Activated T-helper 1 cell treated with anti-CD3 and anti-CD28 coated beads, Interleukin-12 subunit alpha, Interleukin-12 subunit beta, Interleukin-2, Interleukin-4 antibody, amounts not matched to agents 30 ng/mL and 10 ng/mL and 1 ng/mL, durations not matched to agents 14 hours and 24 hours and 36 hours (primary cell): Measurements from ENCODE around the gene C2orf49. TPM values are rescaled to one million over a fixed set of nuclear protein-coding genes. Genes with fewer than 3 reads are reported as not detected.

ENCODE experiments used
- DNase-seq: peaks from one replicate; pipeline ENCODE4 v3.0.0; 2021; ENCODE audit warnings: low spot score
- H3K27ac Mint-ChIP-seq: one replicate; pipeline ENCODE4 v1.8.0; 2021; ENCODE audit warnings: mild to moderate bottlenecking, mixed read lengths
- H3K27me3 Mint-ChIP-seq: one replicate; pipeline ENCODE4 v1.8.0; 2022; ENCODE audit warnings: mild to moderate bottlenecking, moderate library complexity, mixed read lengths; ENCODE audit not compliant: insufficient read depth
- H3K36me3 Mint-ChIP-seq: one replicate; pipeline ENCODE4 v1.8.0; 2021; ENCODE audit warnings: low read depth, mixed read lengths
- H3K4me1 Mint-ChIP-seq: one replicate; pipeline ENCODE4 v1.8.0; 2021; ENCODE audit warnings: low read depth, mixed read lengths
- H3K4me3 Mint-ChIP-seq: one replicate; pipeline ENCODE4 v1.8.0; 2021; ENCODE audit warnings: mild to moderate bottlenecking, moderate library complexity, mixed read lengths
- H3K9me3 Mint-ChIP-seq: one replicate; pipeline ENCODE4 v1.8.0; 2021; ENCODE audit warnings: mixed read lengths
- intact Hi-C: fragments of 100-400 bp; cut with micrococcal nuclease; formaldehyde crosslinking; loops from one replicate; pipeline ENCODE4 v1.15.1; 2024
- total RNA-seq: library from RNA; stranded (reverse); gene quantifications from 2 replicates; pipeline ENCODE4 v1.2.3, GENCODE V29; 2022

The C2orf49 gene
- total RNA-seq, 1 donor from 2014 or later, result 18.5 TPM

GRCh38 chr2:105307146-105307545 is 30.2 kb upstream of the C2orf49 start:
- Mint-ChIP-seq H3K27me3 (no peaks in the 10 kb centered on the region), H3K4me3 (no peak overlapping the region), H3K36me3 (peaks cover 13% of the 10 kb centered on the region), H3K4me1 (peaks cover 7% of the 10 kb centered on the region), H3K9me3 (no peaks in the 10 kb centered on the region), H3K27ac (no peak overlapping the region)
- DNase-seq, result no peak
- intact Hi-C loops, result no loop called here

DNA sequence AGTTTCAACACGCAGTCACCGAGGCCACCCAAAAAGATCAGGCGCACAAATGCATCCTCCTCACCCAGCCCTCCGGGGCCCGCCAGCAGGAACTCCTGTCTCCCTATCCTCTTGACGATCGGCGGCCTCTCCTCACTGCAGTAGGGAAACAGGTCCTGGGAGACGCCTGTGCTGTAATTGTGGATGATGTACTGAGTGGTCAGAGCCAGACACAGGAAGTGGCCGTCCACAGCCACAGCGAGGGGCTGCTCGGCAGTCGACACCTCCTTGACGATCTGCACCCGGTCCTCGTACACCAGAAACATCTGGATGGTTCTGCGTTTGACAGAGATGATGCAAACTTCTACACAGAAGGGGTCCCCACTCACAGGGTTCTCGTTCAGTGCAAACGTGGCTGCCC is 29.8 kb upstream of the C2orf49 start:
- intact Hi-C loops, result no loop called here
- Mint-ChIP-seq H3K4me1 (peaks cover 6% of the 10 kb centered on the region), H3K9me3 (no peaks in the 10 kb centered on the region), H3K27ac (no peak overlapping the region), H3K27me3 (no peaks in the 10 kb centered on the region), H3K4me3 (no peak overlapping the region), H3K36me3 (peaks cover 13% of the 10 kb centered on the region)
- DNase-seq, result no peak

DNA sequence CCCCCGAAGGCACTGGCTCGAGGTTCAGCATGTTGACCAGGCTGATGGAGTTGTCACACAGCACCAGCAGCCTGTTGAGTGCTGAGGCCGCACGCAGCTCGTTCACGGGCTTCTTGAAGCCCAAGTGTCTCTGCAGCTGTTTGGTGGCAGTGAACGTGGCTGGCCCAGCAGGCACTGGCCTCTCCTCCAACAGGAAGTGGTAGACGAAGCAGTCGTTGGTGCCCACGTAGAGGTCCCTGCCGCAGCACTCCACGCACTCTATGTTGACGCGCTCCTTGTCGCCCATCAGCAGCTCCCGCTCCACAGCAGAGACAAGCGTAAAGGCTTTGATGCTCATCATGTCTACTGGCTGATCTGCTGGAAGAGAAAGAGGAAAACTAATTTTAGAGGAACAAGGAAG is 29.4 kb upstream of the C2orf49 start:
- H3K27me3 Mint-ChIP-seq, result no peaks in the 10 kb centered on the region
- no peak overlapping the region for H3K27ac Mint-ChIP-seq
- H3K36me3 Mint-ChIP-seq, result peaks cover 13% of the 10 kb centered on the region
- DNase-seq, result no peak
- H3K4me1 Mint-ChIP-seq, result peaks cover 2% of the 10 kb centered on the region
- intact Hi-C loops, result no loop called here
- H3K4me3 Mint-ChIP-seq, result no peak overlapping the region
- no peaks in the 10 kb centered on the region for H3K9me3 Mint-ChIP-seq

- Mint-ChIP-seq H3K27me3 (no peaks in the 10 kb centered on the region), H3K27ac (no peak overlapping the region), H3K4me1 (no peaks in the 10 kb centered on the region), H3K36me3 (peaks cover 13% of the 10 kb centered on the region), H3K9me3 (no peaks in the 10 kb centered on the region), H3K4me3 (no peak overlapping the region)
- intact Hi-C loops, result no loop called here
- DNase-seq, result no peak
Measured at GRCh38 chr2:105308382-105309146, 28.8 kb upstream of the C2orf49 start.

GRCh38 chr2:105309147-105309545 is 28.2 kb upstream of the C2orf49 start:
- H3K4me3 Mint-ChIP-seq, result no peak overlapping the region
- no peaks in the 10 kb centered on the region for H3K27me3 Mint-ChIP-seq
- no peaks in the 10 kb centered on the region for H3K9me3 Mint-ChIP-seq
- no peak for DNase-seq
- intact Hi-C loops, result no loop called here
- H3K36me3 Mint-ChIP-seq, result peaks cover 13% of the 10 kb centered on the region
- no peak overlapping the region for H3K27ac Mint-ChIP-seq
- H3K4me1 Mint-ChIP-seq, result no peaks in the 10 kb centered on the region

- no peaks in the 10 kb centered on the region for H3K9me3 Mint-ChIP-seq
- intact Hi-C loops, result no loop called here
- DNase-seq, result no peak
- no peak overlapping the region for H3K27ac Mint-ChIP-seq
- no peaks in the 10 kb centered on the region for H3K36me3 Mint-ChIP-seq
- no peaks in the 10 kb centered on the region for H3K27me3 Mint-ChIP-seq
- peaks cover 8% of the 10 kb centered on the region for H3K4me1 Mint-ChIP-seq
- no peak overlapping the region for H3K4me3 Mint-ChIP-seq
Measured at GRCh38 chr2:105313877-105314276, 23.5 kb upstream of the C2orf49 start.

GRCh38 chr2:105315314-105315713 is 22.0 kb upstream of the C2orf49 start:
- intact Hi-C loops, result no loop called here
- Mint-ChIP-seq H3K27me3 (no peaks in the 10 kb centered on the region), H3K36me3 (no peaks in the 10 kb centered on the region), H3K4me3 (no peak overlapping the region), H3K9me3 (no peaks in the 10 kb centered on the region), H3K27ac (no peak overlapping the region), H3K4me1 (peaks cover 10% of the 10 kb centered on the region)
- no peak for DNase-seq

DNA sequence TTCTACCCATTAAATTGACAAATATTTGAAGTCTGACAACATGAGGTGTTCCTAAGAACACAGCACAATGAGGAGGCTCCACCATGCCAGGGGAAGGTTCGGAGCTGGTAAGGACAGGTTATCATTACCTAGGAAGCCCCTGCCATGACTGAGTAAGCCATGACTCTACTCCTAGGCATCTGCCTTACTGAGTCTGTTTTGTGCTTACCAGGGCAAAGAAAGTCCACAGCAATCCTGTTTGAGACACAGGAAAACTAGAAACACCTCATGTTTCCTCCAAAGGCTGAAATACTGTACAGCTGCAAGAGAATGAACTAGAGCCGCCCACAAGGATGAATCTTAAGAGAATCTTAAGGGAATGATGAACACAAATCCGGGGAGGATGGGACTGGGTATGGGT is 19.4 kb upstream of the C2orf49 start:
- Mint-ChIP-seq H3K4me3 (no peak overlapping the region), H3K4me1 (peaks cover 18% of the 10 kb centered on the region), H3K9me3 (no peaks in the 10 kb centered on the region), H3K27me3 (no peaks in the 10 kb centered on the region), H3K27ac (no peak overlapping the region), H3K36me3 (peaks cover 5% of the 10 kb centered on the region)
- intact Hi-C loops, result no loop called here
- no peak for DNase-seq

DNA sequence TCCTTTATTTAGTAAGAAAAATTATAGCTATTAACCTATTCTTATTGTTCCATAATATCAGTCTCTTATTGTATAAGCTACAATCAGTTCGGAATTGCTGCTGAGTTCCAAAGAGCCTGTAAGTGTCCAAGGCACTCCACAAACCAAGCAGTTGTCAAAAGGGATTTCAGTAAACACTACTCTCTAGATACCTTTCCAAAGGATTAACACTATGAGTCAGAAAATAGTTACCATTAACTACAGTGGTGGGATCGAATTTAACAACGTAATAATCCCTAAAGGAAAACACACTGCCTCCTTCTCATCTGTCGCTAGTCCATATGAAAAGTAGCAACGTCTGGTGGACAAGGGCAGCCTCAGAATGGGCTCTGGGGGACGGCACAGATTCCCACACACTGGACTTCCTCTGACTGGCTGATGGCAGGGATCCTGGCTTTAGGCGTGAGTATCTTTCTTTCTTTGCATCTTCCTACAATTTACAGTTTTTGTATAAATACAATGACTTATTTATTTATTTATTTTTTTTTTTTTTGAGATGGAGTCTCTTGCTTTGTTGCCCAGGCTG is 16.6 kb upstream of the C2orf49 start:
- intact Hi-C loops, result no loop called here
- Mint-ChIP-seq H3K9me3 (no peaks in the 10 kb centered on the region), H3K36me3 (peaks cover 6% of the 10 kb centered on the region), H3K27ac (no peak overlapping the region), H3K4me1 (peaks cover 26% of the 10 kb centered on the region), H3K4me3 (no peak overlapping the region), H3K27me3 (no peaks in the 10 kb centered on the region)
- DNase-seq, result no peak

GRCh38 chr2:105321875-105322646 is 15.3 kb upstream of the C2orf49 start:
- intact Hi-C loops, result no loop called here
- H3K4me3 Mint-ChIP-seq, result no peak overlapping the region
- H3K36me3 Mint-ChIP-seq, result peaks cover 6% of the 10 kb centered on the region
- H3K27ac Mint-ChIP-seq, result no peak overlapping the region
- no peaks in the 10 kb centered on the region for H3K9me3 Mint-ChIP-seq
- DNase-seq, result no peak
- H3K4me1 Mint-ChIP-seq, result peaks cover 26% of the 10 kb centered on the region
- H3K27me3 Mint-ChIP-seq, result no peaks in the 10 kb centered on the region

DNA sequence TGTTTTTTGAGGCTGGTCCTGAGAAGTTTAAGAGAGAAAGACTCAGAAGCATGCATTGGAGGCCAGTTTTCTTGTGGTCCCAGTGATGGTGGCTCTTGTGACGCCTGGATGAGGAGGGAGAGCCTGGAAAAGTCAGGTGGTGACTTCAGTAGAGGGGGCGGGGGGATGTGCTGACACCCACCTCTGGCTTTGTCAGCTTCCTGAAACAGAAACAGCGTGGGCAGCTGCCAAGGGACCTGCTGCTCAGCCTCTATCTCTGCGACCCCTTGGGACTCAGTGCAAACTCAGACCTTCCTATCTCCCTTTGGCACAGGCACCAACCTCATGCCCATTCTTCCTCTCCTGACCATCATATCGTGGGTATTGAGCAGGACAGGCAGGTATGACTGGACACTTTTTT is 14.2 kb upstream of the C2orf49 start:
- DNase-seq, result no peak
- Mint-ChIP-seq H3K27me3 (no peaks in the 10 kb centered on the region), H3K36me3 (peaks cover 6% of the 10 kb centered on the region), H3K27ac (no peak overlapping the region), H3K4me1 (peaks cover 33% of the 10 kb centered on the region), H3K9me3 (no peaks in the 10 kb centered on the region), H3K4me3 (peak overlapping the region; percentile 55)
- intact Hi-C loops, result no loop called here

DNA sequence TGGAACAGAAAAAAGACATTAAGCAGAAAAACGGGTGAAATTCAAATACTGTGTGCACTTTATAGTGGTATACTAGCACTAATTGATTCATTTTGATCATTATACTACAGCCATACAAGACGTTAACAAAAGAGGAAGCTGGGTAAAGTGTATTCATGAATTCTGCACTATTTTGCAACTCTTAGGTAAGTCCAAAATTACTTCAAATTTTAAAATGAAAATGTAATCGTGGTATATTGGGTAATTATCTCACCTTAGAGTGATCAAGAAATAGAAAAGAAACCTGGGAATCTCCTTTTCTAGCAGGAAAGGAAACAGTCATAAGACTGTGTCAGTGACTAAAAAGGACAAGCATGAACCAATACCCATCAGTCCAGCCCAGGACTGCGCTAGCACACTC is 13.2 kb upstream of the C2orf49 start:
- H3K4me1 Mint-ChIP-seq, result peaks cover 38% of the 10 kb centered on the region
- H3K9me3 Mint-ChIP-seq, result no peaks in the 10 kb centered on the region
- intact Hi-C loops, result no loop called here
- H3K27ac Mint-ChIP-seq, result no peak overlapping the region
- H3K4me3 Mint-ChIP-seq, result no peak overlapping the region
- DNase-seq, result no peak
- H3K27me3 Mint-ChIP-seq, result no peaks in the 10 kb centered on the region
- H3K36me3 Mint-ChIP-seq, result peaks cover 6% of the 10 kb centered on the region

- no peak overlapping the region for H3K27ac Mint-ChIP-seq
- H3K4me3 Mint-ChIP-seq, result no peak overlapping the region
- no peaks in the 10 kb centered on the region for H3K27me3 Mint-ChIP-seq
- no peak for DNase-seq
- H3K4me1 Mint-ChIP-seq, result peaks cover 40% of the 10 kb centered on the region
- intact Hi-C loops, result no loop called here
- no peaks in the 10 kb centered on the region for H3K9me3 Mint-ChIP-seq
- peaks cover 6% of the 10 kb centered on the region for H3K36me3 Mint-ChIP-seq
Measured at GRCh38 chr2:105324732-105325131, 12.6 kb upstream of the C2orf49 start.
